HCT116 (cell line): ENCODE results near the gene IGSF5. TPM values are rescaled to one million over a fixed set of nuclear protein-coding genes. Genes with fewer than 3 reads are reported as not detected.

ENCODE experiments used
- ATAC-seq: fragments of 200-7000 bp; cut with Tn5 transposase; 2 replicates; pipeline ENCODE4 v1.9.1; 2020; ENCODE audit warnings: mild to moderate bottlenecking, moderate library complexity
- BruUV-seq: library from RNA; stranded (reverse); fragments of 400-500 nt; replicated peaks from 2 replicates; lab custom pipeline; 2021; lab: Mats Ljungman, UMichigan
- CTCF ChIA-PET: fragments of 300-600 bp; sonication (Branson Sonifier 250); formaldehyde crosslinking; loops from one replicate; lab custom pipeline; 2021; ENCODE audit warnings: antibody characterized with exemption; lab: Charles Lee
- POLR2A ChIA-PET: fragments of 300-600, 350-600 bp; sonication (Branson Sonifier 250); formaldehyde crosslinking; loops from one replicate; lab custom pipeline; 2021; ENCODE audit warnings: antibody characterized with exemption; lab: Charles Lee
- RAD21 ChIA-PET, 2 experiments: fragments of 300-600 bp; sonication (Branson Sonifier 250); formaldehyde crosslinking; loops; one replicate each; lab custom pipeline; 2023; ENCODE audit warnings: low total read pairs in 2 of 2; ENCODE audit not compliant: uncharacterized antibody in 2 of 2, unreplicated experiment in 2 of 2, low non-redundant PET in 1 of 2; lab: Charles Lee
- DNase-seq: peaks from one replicate; pipeline ENCODE4 v3.0.0-alpha.2; 2010; ENCODE audit warnings: low read depth, low spot score
- H2AFZ ChIP-seq: fragments of 200-600 bp; shearing (Covaris generic), sonication (generic); 2 replicates; pipeline ENCODE4 v1.6.1; 2017; ENCODE audit warnings: low read depth, mixed run types, mixed read lengths, antibody characterized with exemption, low read length; ENCODE audit not compliant: poor library complexity, severe bottlenecking
- H3K27ac ChIP-seq: 2 replicates; pipeline ENCODE4 v1.5.1; 2012; ENCODE audit warnings: low read depth, low read length
- H3K27me3 ChIP-seq: fragments of 200-600 bp; sonication (generic); 2 replicates; pipeline ENCODE4 v1.6.1; 2016; ENCODE audit warnings: mixed run types, low read length, mixed read lengths; ENCODE audit not compliant: insufficient read depth
- H3K36me3 ChIP-seq, 2 experiments: fragments of 200-500 bp in 1 of 2; fragments of 200-600 bp in 1 of 2; sonication (Bioruptor generic) in 1 of 2; sonication (generic) in 1 of 2; 2 replicates each; pipeline versions ENCODE4 v1.5.1 to v1.6.1; 2014 to 2016; ENCODE audit warnings: low read length in 2 of 2, inconsistent platforms in 1 of 2, mixed read lengths in 1 of 2, mixed run types in 1 of 2; ENCODE audit not compliant: insufficient read depth in 2 of 2, control insufficient read depth in 1 of 2
- H3K4me1 ChIP-seq, 2 experiments: fragments of 200-600 bp in 1 of 2; sonication (generic) in 1 of 2; 2 replicates each; pipeline versions ENCODE4 v1.5.1 to v1.6.1; 2012 to 2017; ENCODE audit warnings: low read length in 2 of 2, inconsistent platforms in 1 of 2, mild to moderate bottlenecking in 1 of 2, mixed read lengths in 1 of 2, mixed run types in 1 of 2, moderate library complexity in 1 of 2; ENCODE audit not compliant: insufficient read depth in 2 of 2, control insufficient read depth in 1 of 2
- H3K4me2 ChIP-seq: fragments of 200-600 bp; sonication (generic); 2 replicates; pipeline ENCODE4 v1.6.1; 2017; ENCODE audit warnings: mixed run types, low read length, mixed read lengths
- H3K4me3 ChIP-seq, 2 experiments: fragments of 200-600 bp in 1 of 2; sonication (generic) in 1 of 2; replicated peaks in 1 of 2; 2 replicates each; pipeline ENCODE4 v1.5.1; 2011 to 2016; ENCODE audit warnings: low read length in 2 of 2, control low read depth in 1 of 2, low read depth in 1 of 2, mild to moderate bottlenecking in 1 of 2, mixed read lengths in 1 of 2, mixed run types in 1 of 2
- H3K79me2 ChIP-seq: fragments of 200-600 bp; sonication (generic); 2 replicates; pipeline ENCODE4 v1.6.1; 2017; ENCODE audit warnings: mild to moderate bottlenecking, mixed run types, low read length, moderate library complexity, mixed read lengths; ENCODE audit not compliant: insufficient read depth
- H3K9ac ChIP-seq: fragments of 200-600 bp; sonication (generic); 2 replicates; pipeline ENCODE4 v1.6.1; 2016; ENCODE audit warnings: low read length, mixed read lengths
- H3K9me2 ChIP-seq: fragments of 200-600 bp; sonication (generic), shearing (Covaris generic); 2 replicates; pipeline ENCODE4 v1.6.1; 2017; ENCODE audit warnings: mixed run types, mild to moderate bottlenecking, moderate library complexity; ENCODE audit not compliant: insufficient read depth
- H3K9me3 ChIP-seq, 2 experiments: fragments of 200-500 bp in 1 of 2; fragments of 200-600 bp in 1 of 2; sonication (Bioruptor generic) in 1 of 2; sonication (generic) in 1 of 2; 2 replicates each; pipeline ENCODE4 v1.6.1; 2014 to 2017; ENCODE audit warnings: low read length in 2 of 2, mixed read lengths in 2 of 2, inconsistent platforms in 1 of 2, low read depth in 1 of 2, mild to moderate bottlenecking in 1 of 2, mixed run types in 1 of 2, moderate library complexity in 1 of 2; ENCODE audit not compliant: control insufficient read depth in 1 of 2, insufficient read depth in 1 of 2
- H4K20me1 ChIP-seq: fragments of 200-600 bp; sonication (generic), shearing (Covaris generic); 2 replicates; pipeline ENCODE4 v1.6.1; 2017; ENCODE audit warnings: mixed run types, mild to moderate bottlenecking, moderate library complexity; ENCODE audit not compliant: insufficient read depth
- CEBPB ChIP-seq: IDR thresholded peaks from 2 replicates; pipeline ENCODE4 v1.6.1; 2012; ENCODE audit warnings: low read depth
- EGR1 ChIP-seq: IDR thresholded peaks from 2 replicates; pipeline ENCODE4 v1.6.1; 2012; ENCODE audit warnings: low read depth
- EZH2 ChIP-seq: fragments of 200-600 bp; sonication (generic); IDR thresholded peaks from 2 replicates; pipeline ENCODE4 v1.6.1; 2017; ENCODE audit warnings: antibody characterized with exemption, mixed run types
- EZH2phosphoT487 ChIP-seq: fragments of 200-600 bp; IDR thresholded peaks from 2 replicates; pipeline ENCODE4 v1.6.1; 2018; ENCODE audit warnings: antibody characterized with exemption, borderline replicate concordance
- RAD21 ChIP-seq: IDR thresholded peaks from 2 replicates; pipeline ENCODE4 v1.6.1; 2012; ENCODE audit warnings: low read depth, mild to moderate bottlenecking
- SRF ChIP-seq: IDR thresholded peaks from 2 replicates; pipeline ENCODE4 v1.6.1; 2012; ENCODE audit warnings: low read depth
- TCF7L2 ChIP-seq: IDR thresholded peaks from 2 replicates; pipeline ENCODE4 v1.7.0; 2011; ENCODE audit warnings: borderline replicate concordance, inconsistent platforms; ENCODE audit not compliant: insufficient read depth, insufficient read length; ENCODE audit errors: extremely low read depth
- ZFX ChIP-seq: fragments of 450-650 bp; IDR thresholded peaks from 2 replicates; pipeline ENCODE4 v1.6.1; 2017
- ZNF274 ChIP-seq: fragments of 200-500 bp; sonication (Bioruptor generic); IDR thresholded peaks from 2 replicates; pipeline ENCODE4 v1.6.1; 2014; ENCODE audit warnings: mild to moderate bottlenecking, low read depth, low read length, inconsistent platforms
- intact Hi-C: fragments of 100-400 bp; cut with micrococcal nuclease; formaldehyde crosslinking; loops from 2 replicates; pipeline ENCODE4 v1.10.0; 2022
- total RNA-seq: library from RNA; stranded (reverse); gene quantifications from one replicate; pipeline ENCODE4 v1.2.1, GENCODE V29; 2021; ENCODE audit not compliant: unreplicated experiment
- TF ChIP-seq, protein P1 (sequence below): IDR thresholded peaks from 2 replicates; pipeline ENCODE4 v1.6.1; 2011; ENCODE audit warnings: mild to moderate bottlenecking, low read length, moderate library complexity; ENCODE audit not compliant: insufficient replicate concordance; ENCODE audit errors: extremely low read depth
- TF ChIP-seq, protein P2 (sequence below): IDR thresholded peaks from 2 replicates; pipeline ENCODE4 v1.6.1; 2012

Gene IGSF5
- total RNA-seq, 1 experiment from 2014 or later: not detected

DNA sequence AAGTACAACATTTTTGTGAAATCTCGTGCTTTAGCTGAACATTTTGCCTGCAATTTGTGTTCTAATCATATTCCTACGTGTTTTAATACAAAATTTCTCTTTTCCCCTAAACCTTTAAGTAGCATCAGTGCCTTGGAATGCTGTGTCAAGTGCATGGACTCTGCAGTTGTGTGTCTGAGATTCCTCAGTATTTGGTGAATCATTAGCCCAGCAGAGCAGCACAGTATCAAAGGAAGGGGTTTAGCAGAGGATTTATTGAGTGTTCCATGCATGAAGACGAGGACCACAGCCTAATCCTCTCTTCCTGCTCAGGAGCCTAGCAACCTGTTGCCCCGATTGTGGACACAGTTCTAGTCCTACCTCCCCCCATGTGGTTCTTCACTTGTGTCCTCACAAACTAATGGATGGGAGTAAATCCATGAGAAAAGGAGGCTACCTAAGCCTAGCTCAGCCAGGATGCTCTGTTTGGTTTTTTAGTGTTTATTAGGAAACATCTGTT lies 92.9 kb downstream of the IGSF5 start (continued):
- TF ChIP-seq, protein P1, sequence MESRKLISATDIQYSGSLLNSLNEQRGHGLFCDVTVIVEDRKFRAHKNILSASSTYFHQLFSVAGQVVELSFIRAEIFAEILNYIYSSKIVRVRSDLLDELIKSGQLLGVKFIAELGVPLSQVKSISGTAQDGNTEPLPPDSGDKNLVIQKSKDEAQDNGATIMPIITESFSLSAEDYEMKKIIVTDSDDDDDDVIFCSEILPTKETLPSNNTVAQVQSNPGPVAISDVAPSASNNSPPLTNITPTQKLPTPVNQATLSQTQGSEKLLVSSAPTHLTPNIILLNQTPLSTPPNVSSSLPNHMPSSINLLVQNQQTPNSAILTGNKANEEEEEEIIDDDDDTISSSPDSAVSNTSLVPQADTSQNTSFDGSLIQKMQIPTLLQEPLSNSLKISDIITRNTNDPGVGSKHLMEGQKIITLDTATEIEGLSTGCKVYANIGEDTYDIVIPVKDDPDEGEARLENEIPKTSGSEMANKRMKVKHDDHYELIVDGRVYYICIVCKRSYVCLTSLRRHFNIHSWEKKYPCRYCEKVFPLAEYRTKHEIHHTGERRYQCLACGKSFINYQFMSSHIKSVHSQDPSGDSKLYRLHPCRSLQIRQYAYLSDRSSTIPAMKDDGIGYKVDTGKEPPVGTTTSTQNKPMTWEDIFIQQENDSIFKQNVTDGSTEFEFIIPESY: no peak
- TF ChIP-seq EZH2 (no peak), RAD21 (no peak), CEBPB (no peak), ZNF274 (no peak), EGR1 (no peak), TCF7L2 (no peak), EZH2phosphoT487 (no peak)
- TF ChIP-seq, protein P2, sequence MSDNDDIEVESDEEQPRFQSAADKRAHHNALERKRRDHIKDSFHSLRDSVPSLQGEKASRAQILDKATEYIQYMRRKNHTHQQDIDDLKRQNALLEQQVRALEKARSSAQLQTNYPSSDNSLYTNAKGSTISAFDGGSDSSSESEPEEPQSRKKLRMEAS: no peak

DNA sequence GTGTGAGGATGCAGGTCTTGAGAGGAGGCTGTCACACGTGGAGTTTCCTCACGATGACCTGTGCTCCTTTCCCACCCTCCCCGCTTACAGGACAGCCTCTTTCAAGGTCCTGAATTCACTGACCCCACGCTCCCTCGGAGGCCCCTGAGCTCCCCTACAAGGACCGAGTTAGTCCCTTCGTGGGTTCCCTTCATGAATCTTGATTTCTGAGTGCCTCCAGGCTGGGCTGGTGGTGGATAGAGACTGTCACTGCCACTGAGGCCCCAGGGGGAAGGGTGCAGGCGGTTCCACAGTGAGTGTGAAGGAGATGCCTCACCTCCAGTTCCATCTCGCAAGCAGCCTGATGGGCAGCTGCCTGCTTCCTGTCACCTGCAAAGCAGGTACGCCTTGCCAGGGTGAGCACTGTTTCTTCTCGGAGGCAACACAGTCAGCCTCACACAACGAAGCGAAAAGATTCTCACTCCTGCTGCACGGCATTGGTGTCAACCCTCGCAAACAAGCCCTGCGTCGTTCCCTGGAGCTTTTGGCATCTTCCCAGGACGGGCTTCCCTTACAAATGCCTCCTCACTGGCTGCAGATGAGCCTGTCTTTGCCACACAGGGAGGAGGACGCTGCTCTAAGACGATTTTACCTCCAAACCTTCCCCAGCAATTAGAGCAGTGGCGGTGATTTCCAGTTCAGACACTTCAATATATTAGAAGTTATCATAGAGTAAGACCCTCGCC lies 95.6 kb downstream of the IGSF5 start:
- Histone ChIP-seq H3K27me3 (no peaks in the 10 kb centered on the region), H4K20me1 (no peaks in the 10 kb centered on the region), H3K9me3 (peaks cover 0 to 4% of the 10 kb centered on the region in 2 experiments; a peak in 1 of 4 replicates), H3K79me2 (no peaks in the 10 kb centered on the region), H3K9me2 (no peaks in the 10 kb centered on the region), H3K27ac (no peak overlapping the region), H3K4me1 (no peaks in the 10 kb centered on the region; a peak in 1 of 4 replicates), H3K9ac (no peak overlapping the region), H3K4me2 (no peak overlapping the region), H3K36me3 (no peaks in the 10 kb centered on the region), H2AFZ (no peak overlapping the region), H3K4me3 (no peak overlapping the region)
- ChIA-PET POLR2A (no interaction called here), CTCF (no interaction called here), RAD21 (no interaction called here)
- ATAC-seq (no peak), DNase-seq (no peak)
- TF ChIP-seq ZNF274 (no peak), ZFX (no peak), SRF (no peak)
- TF ChIP-seq, protein P1: no peak
- intact Hi-C loops: no loop called here
- no TSS peak for BruUV-seq
